Measurements from ENCODE around the gene MCC. TPM values are rescaled to one million over a fixed set of nuclear protein-coding genes. Genes with fewer than 3 reads are reported as not detected.

Gene MCC
- total and polyA plus RNA-seq, 12 donors, result 4.2 to 34.1 (median 25.2) TPM

DNA sequence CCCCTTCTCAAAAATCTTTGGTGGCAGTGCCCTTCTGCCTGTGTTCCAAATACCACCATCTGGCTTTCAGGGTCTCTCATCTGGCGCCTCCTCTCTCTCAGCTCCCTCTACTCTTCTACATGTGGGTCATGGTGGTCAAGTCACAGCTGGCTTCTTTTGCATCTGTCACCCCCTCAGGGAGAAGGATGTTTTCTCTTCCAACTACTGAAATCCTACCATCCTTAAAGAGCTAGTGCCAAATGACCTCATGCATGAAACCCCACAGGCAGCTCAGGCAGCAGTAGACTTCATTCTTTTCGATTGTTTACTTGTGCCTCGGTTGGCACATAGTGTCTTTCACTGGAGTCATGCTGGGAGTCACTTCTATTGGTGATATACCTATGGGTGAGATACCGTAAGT, 292.5 kb downstream of the MCC start:
- intact Hi-C loops (cut with DNase I), result no loop called here
- peaks cover 0 to 9% (median 5%) of the 10 kb centered on the region in 11 donors for H3K9me3 ChIP-seq
- no peak for DNase-seq
- WGBS, 2 donors, result 89 to 95% methylated on average over 4 of the region's 4 CpGs
- no peak overlapping the region for H3K27ac ChIP-seq
- H3K27me3 ChIP-seq, result no peaks in the 10 kb centered on the region
- TF ChIP-seq, protein P1, sequence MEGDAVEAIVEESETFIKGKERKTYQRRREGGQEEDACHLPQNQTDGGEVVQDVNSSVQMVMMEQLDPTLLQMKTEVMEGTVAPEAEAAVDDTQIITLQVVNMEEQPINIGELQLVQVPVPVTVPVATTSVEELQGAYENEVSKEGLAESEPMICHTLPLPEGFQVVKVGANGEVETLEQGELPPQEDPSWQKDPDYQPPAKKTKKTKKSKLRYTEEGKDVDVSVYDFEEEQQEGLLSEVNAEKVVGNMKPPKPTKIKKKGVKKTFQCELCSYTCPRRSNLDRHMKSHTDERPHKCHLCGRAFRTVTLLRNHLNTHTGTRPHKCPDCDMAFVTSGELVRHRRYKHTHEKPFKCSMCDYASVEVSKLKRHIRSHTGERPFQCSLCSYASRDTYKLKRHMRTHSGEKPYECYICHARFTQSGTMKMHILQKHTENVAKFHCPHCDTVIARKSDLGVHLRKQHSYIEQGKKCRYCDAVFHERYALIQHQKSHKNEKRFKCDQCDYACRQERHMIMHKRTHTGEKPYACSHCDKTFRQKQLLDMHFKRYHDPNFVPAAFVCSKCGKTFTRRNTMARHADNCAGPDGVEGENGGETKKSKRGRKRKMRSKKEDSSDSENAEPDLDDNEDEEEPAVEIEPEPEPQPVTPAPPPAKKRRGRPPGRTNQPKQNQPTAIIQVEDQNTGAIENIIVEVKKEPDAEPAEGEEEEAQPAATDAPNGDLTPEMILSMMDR (IDR thresholded peaks at IDR 0.05), result no peak
- peak in 1 of 8 donors; percentile 16 for ATAC-seq
- peaks cover 0 to 57% (median 27%) of the 10 kb centered on the region in 9 donors for H3K4me1 ChIP-seq
- H3K4me3 ChIP-seq, result no peak overlapping the region
- H3K36me3 ChIP-seq, result peaks cover 0 to 2% (median 0%) of the 10 kb centered on the region in 9 donors

DNA sequence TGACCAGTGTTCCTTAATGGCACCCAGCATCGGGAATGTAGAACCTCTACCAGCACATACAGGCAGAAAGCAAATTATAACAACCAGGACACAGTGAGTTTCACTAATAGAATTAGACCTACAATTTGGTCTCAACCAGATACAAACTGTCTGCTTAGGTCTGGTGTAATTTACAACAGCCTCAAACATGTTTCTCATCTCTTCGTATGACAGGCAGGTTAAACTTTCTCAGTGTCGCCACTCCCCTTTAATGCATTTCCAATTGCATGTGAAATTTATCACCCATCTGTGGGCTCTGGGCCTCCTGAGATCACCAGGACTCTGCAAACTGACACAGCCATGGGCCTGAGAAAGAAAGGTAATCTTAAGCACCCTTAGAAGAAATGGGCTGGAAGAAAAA, 293.0 kb downstream of the MCC start:
- intact Hi-C loops (cut with DNase I), result no loop called here
- Histone ChIP-seq H3K27me3 (no peaks in the 10 kb centered on the region), H3K9me3 (peaks cover 0 to 9% (median 5%) of the 10 kb centered on the region in 11 donors), H3K4me3 (no peak overlapping the region), H3K27ac (no peak overlapping the region), H3K4me1 (peaks cover 0 to 52% (median 21%) of the 10 kb centered on the region in 9 donors), H3K36me3 (peaks cover 0 to 5% (median 0%) of the 10 kb centered on the region in 9 donors)
- DNase-seq, result no peak
- ATAC-seq, result no peak
- 94 to 95% methylated on average over 3 of the region's 3 CpGs for WGBS, 2 donors
- TF ChIP-seq, protein P1 (IDR thresholded peaks at IDR 0.05), result no peak

DNA sequence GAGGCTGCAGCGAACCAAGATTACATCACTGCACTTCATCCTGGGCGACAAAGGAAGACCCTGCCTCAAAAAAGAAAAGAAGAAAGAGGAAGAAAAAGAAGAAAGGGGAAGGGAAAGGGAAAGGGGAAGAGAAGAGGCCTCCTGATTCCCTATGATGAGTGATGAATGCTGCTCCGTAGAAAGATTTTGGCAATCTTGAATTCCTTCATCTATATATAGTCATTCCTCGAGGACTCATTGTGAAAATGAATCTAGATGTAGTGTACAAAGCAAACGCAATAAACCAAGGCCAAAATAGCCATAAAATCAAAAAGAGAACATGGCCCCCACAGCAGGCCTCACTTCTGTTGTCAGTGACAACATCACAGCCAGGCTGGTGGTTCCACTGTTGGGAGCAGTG, 293.7 kb downstream of the MCC start:
- Histone ChIP-seq H3K4me3 (no peak overlapping the region), H3K4me1 (peaks cover 0 to 45% (median 16%) of the 10 kb centered on the region in 9 donors), H3K27ac (no peak overlapping the region), H3K36me3 (peaks cover 0 to 5% (median 0%) of the 10 kb centered on the region in 9 donors), H3K27me3 (no peaks in the 10 kb centered on the region), H3K9me3 (peaks cover 0 to 9% (median 5%) of the 10 kb centered on the region in 11 donors)
- TF ChIP-seq, protein P1 (IDR thresholded peaks at IDR 0.05), result no peak
- 64 to 69% methylated on average over 5 of the region's 5 CpGs for WGBS, 2 donors
- intact Hi-C loops (cut with DNase I), result no loop called here
- no peak for DNase-seq
- ATAC-seq, result no peak

DNA sequence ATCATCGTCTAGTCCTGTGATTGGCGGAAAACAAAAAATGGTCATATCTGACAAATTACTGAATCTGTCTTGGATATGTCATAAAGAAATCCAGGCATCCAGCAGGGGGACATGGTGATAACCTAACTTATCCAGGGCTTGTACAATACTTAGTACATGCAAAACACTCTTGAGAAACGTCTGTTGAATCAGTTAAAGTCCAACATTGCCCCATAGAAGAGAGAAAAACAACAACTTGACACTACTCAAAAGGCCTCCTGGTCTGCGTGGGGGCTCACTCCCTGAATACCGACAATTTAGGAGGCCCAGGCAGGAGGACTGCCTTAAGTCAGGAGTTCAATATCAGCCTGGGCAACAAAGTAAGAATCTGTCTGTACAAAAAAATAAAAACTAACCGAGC, 294.1 kb downstream of the MCC start:
- Histone ChIP-seq H3K36me3 (peaks cover 0 to 5% (median 0%) of the 10 kb centered on the region in 9 donors), H3K4me1 (peaks cover 0 to 41% (median 11%) of the 10 kb centered on the region in 9 donors), H3K27ac (no peak overlapping the region), H3K27me3 (no peaks in the 10 kb centered on the region), H3K9me3 (peaks cover 0 to 9% (median 5%) of the 10 kb centered on the region in 11 donors), H3K4me3 (no peak overlapping the region)
- 88 to 89% methylated on average over 6 of the region's 6 CpGs for WGBS, 2 donors
- ATAC-seq, result no peak
- intact Hi-C loops (cut with DNase I), result no loop called here
- TF ChIP-seq, protein P1 (IDR thresholded peaks at IDR 0.05), result no peak
- DNase-seq, result no peak

Measured in heart right ventricle (tissue), 16 donors.